Measurements from ENCODE around the gene ARMC6. TPM values are rescaled to one million over a fixed set of nuclear protein-coding genes. Genes with fewer than 3 reads are reported as not detected.

ARMC6 gene
- total and polyA plus RNA-seq, 2 of the 13 experiments (the other 11 are each of a cell fraction or from before 2014, with no cell fraction given), result 16.2 to 36.8 TPM

GRCh38 chr19:18991468-18991867 lies 41.9 kb upstream of the ARMC6 start:
- H2AFZ ChIP-seq (ENCODE audit: low read length), result no peak overlapping the region
- peaks cover 8% of the 10 kb centered on the region for H3K4me1 ChIP-seq (ENCODE audit: insufficient read depth, low read length)
- no peak overlapping the region for H3K4me2 ChIP-seq (ENCODE audit: low read depth, low read length)
- intact Hi-C loops (cut with micrococcal nuclease; ENCODE audit: unreplicated experiment), result no loop called here
- POLR2A ChIA-PET, result interaction anchor here (0.9 kb wide), 1 partner anchor 72 kb away, joined by 3 read pairs; the partner anchor contains the start of genes COPE and DDX49
- FAIRE-seq (no peak), ATAC-seq (no peak), DNase-seq (ENCODE audit: low spot score) (no peak)
- H3K9me3 ChIP-seq (ENCODE audit: low read length), result no peaks in the 10 kb centered on the region
- BruUV-seq (replicated peaks), result no TSS peak
- no peak overlapping the region for H3K9ac ChIP-seq (ENCODE audit: insufficient read depth, low read depth, low read length)
- no peaks in the 10 kb centered on the region for H3K79me2 ChIP-seq (ENCODE audit: insufficient read depth, low read length)
- CTCF ChIA-PET (ENCODE audit: low intra/inter-chr PET ratio, low total read pairs), result no interaction called here
- WGBS (ENCODE audit: low lambda C conversion rate), result 99% methylated on average over 12 of the region's 14 CpGs
- H4K20me1 ChIP-seq (ENCODE audit: insufficient read depth, low read length), result no peaks in the 10 kb centered on the region
- peaks cover 15 to 32% of the 10 kb centered on the region in 2 experiments for H3K36me3 ChIP-seq (replicated peaks in 1 of 2; ENCODE audit: control insufficient read depth in 1 of 2, insufficient read depth in 2 of 2, low read length in 2 of 2)
- H3K27me3 ChIP-seq (ENCODE audit: control insufficient read depth in 1 of 2, insufficient read depth in 2 of 2, low read length in 2 of 2), result no peaks in the 10 kb centered on the region
- H3K4me3 ChIP-seq (replicated peaks in 1 of 3; ENCODE audit: insufficient read depth in 1 of 3, low read depth in 2 of 3, low read length in 3 of 3), result no peak overlapping the region
- in situ Hi-C loops (cut with HindIII; ENCODE audit: extremely low pct_ligation_motif_present, low pct_unique_long_range_greater_than_20kb), result no loop called here
- no peak overlapping the region for H3K27ac ChIP-seq (ENCODE audit: extremely low read length, insufficient read depth, low read length)
- TF ChIP-seq THAP11 (CRISPR knock-in tag; IDR thresholded peaks at IDR 0.05) (no peak), TGIF2 (CRISPR knock-in tag; IDR thresholded peaks at IDR 0.05) (no peak), ZBTB38 (CRISPR knock-in tag; IDR thresholded peaks at IDR 0.05) (no peak), REL (CRISPR knock-in tag; conservative IDR thresholded peaks at IDR 0.05) (no peak), PATZ1 (CRISPR knock-in tag; IDR thresholded peaks at IDR 0.05) (no peak), ZIK1 (CRISPR knock-in tag; IDR thresholded peaks at IDR 0.05; ENCODE audit: borderline replicate concordance, low read depth) (no peak), HNF4A (CRISPR knock-in tag; IDR thresholded peaks at IDR 0.05) (no peak), RELA (CRISPR knock-in tag; IDR thresholded peaks at IDR 0.05) (no peak), ZNF646 (CRISPR knock-in tag; IDR thresholded peaks at IDR 0.05) (no peak), ZNF614 (CRISPR knock-in tag; IDR thresholded peaks at IDR 0.05; ENCODE audit: borderline replicate concordance) (no peak)
- TF ChIP-seq, protein P1, sequence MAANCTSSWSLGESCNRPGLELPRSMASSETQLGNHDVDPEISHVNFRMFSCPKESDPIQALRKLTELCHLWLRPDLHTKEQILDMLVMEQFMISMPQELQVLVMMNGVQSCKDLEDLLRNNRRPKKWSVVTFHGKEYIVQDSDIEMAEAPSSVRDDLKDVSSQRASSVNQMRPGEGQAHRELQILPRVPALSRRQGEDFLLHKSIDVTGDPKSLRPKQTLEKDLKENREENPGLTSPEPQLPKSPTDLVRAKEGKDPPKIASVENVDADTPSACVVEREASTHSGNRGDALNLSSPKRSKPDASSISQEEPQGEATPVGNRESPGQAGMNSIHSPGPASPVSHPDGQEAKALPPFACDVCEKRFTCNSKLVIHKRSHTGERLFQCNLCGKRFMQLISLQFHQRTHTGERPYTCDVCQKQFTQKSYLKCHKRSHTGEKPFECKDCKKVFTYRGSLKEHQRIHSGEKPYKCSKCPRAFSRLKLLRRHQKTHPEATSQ (CRISPR knock-in tag; IDR thresholded peaks at IDR 0.05; ENCODE audit: borderline replicate concordance), result no peak
- TF ChIP-seq, protein P2, sequence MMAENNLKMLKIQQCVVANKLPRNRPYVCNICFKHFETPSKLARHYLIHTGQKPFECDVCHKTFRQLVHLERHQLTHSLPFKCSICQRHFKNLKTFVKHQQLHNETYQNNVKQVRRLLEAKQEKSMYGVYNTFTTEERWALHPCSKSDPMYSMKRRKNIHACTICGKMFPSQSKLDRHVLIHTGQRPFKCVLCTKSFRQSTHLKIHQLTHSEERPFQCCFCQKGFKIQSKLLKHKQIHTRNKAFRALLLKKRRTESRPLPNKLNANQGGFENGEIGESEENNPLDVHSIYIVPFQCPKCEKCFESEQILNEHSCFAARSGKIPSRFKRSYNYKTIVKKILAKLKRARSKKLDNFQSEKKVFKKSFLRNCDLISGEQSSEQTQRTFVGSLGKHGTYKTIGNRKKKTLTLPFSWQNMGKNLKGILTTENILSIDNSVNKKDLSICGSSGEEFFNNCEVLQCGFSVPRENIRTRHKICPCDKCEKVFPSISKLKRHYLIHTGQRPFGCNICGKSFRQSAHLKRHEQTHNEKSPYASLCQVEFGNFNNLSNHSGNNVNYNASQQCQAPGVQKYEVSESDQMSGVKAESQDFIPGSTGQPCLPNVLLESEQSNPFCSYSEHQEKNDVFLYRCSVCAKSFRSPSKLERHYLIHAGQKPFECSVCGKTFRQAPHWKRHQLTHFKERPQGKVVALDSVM (CRISPR knock-in tag; IDR thresholded peaks at IDR 0.05), result no peak

Data from HepG2 (cell line).